ENCODE results near the gene OCA2. TPM values are rescaled to one million over a fixed set of nuclear protein-coding genes. Genes with fewer than 3 reads are reported as not detected.

Gene OCA2
- polyA plus RNA-seq, 1 donor (not counting 4 experiments of a cell fraction or from before 2014, with no cell fraction given): 0.05 TPM

DNA sequence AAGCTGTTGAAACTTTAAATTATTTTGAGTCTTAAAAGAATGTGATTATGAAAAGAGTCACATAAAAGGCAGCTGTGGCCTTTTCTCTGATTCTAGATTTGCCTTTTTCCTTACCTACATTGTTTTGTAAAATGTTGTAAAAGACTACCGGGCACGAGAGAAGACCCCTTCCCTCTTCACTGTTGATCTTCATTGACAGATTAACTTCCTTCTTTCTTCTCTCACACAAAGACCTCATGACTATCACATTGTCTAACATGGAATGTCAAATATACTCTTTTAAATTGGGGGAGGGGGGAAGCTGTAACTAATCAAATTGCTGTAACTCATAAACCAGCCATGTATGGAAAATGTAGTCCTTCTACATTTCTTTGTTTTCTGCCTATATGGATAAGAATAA lies 68.3 kb downstream of the OCA2 start:
- Histone ChIP-seq H3K4me3 (ENCODE audit: control insufficient read depth in 2 of 3, extremely low read depth in 1 of 3, insufficient read depth in 2 of 3, low read depth in 1 of 3, low read length in 3 of 3) (no peak overlapping the region), H3K36me3 (ENCODE audit: control insufficient read depth in 2 of 2, extremely low read depth in 1 of 2, insufficient read depth in 2 of 2, low read length in 2 of 2) (no peaks in the 10 kb centered on the region), H3K4me2 (ENCODE audit: control insufficient read depth, extremely low read depth, insufficient read depth, low read depth, low read length) (no peak overlapping the region), H3K9me1 (ENCODE audit: control insufficient read depth, extremely low read depth, insufficient read depth, low read length) (no peaks in the 10 kb centered on the region), H4K20me1 (ENCODE audit: control insufficient read depth, extremely low read depth, insufficient read depth, low read length) (no peaks in the 10 kb centered on the region), H3K27me3 (ENCODE audit: control insufficient read depth, extremely low read depth, insufficient read depth, low read length) (no peaks in the 10 kb centered on the region), H3K27ac (ENCODE audit: control insufficient read depth, insufficient read depth, low read length) (no peak overlapping the region), H3K9me3 (ENCODE audit: control insufficient read depth, low read depth, low read length) (no peaks in the 10 kb centered on the region), H3K4me1 (ENCODE audit: control insufficient read depth, extremely low read depth, insufficient read depth, low read length) (no peaks in the 10 kb centered on the region), H2AFZ (ENCODE audit: control insufficient read depth, low read length) (no peak overlapping the region), H3K79me2 (ENCODE audit: control insufficient read depth, insufficient read depth, low read length) (no peaks in the 10 kb centered on the region), H3K9ac (ENCODE audit: control insufficient read depth, extremely low read depth, insufficient read depth, low read length) (no peak overlapping the region)
- dilution Hi-C loops (cut with MboI; ENCODE audit: extremely low pct_ligation_motif_present, low sequenced_read_pairs): no loop called here
- TF ChIP-seq EZH2 (IDR thresholded peaks at IDR 0.05; ENCODE audit: low read length): no peak
- TF ChIP-seq, protein P1, sequence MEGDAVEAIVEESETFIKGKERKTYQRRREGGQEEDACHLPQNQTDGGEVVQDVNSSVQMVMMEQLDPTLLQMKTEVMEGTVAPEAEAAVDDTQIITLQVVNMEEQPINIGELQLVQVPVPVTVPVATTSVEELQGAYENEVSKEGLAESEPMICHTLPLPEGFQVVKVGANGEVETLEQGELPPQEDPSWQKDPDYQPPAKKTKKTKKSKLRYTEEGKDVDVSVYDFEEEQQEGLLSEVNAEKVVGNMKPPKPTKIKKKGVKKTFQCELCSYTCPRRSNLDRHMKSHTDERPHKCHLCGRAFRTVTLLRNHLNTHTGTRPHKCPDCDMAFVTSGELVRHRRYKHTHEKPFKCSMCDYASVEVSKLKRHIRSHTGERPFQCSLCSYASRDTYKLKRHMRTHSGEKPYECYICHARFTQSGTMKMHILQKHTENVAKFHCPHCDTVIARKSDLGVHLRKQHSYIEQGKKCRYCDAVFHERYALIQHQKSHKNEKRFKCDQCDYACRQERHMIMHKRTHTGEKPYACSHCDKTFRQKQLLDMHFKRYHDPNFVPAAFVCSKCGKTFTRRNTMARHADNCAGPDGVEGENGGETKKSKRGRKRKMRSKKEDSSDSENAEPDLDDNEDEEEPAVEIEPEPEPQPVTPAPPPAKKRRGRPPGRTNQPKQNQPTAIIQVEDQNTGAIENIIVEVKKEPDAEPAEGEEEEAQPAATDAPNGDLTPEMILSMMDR (optimal IDR thresholded peaks at IDR 0.05 in 1 of 3, IDR thresholded peaks at IDR 0.05 in 1 of 3, conservative IDR thresholded peaks at IDR 0.05 in 1 of 3; ENCODE audit: extremely low read depth in 1 of 3, insufficient read depth in 2 of 3, low read length in 3 of 3): no peak
- FAIRE-seq (no peak), DNase-seq (ENCODE audit: low read depth, low spot score) (no peak)

DNA sequence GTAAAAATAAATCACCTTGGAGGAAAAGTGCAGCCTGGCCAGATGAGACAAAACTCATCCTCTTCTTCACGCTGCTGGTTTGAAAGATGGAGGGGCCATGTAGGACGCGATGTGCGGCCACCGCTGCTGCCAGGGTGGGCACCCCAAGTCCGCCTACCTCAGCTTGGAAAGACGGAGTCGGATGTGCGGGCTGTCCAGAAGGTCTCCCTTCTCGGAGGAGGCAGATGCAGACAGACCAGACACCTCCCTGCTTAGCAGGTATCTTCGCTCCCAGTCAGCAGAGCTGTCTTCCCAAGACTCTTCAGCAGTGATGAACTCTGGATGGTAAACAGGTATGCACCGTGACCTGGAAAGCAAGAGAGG lies 71.4 kb downstream of the OCA2 start:
- no peak overlapping the region for H3K4me3 ChIP-seq (ENCODE audit: control insufficient read depth in 2 of 3, extremely low read depth in 1 of 3, insufficient read depth in 2 of 3, low read depth in 1 of 3, low read length in 3 of 3)
- dilution Hi-C loops (cut with MboI; ENCODE audit: extremely low pct_ligation_motif_present, low sequenced_read_pairs): no loop called here
- no peak overlapping the region for H3K4me2 ChIP-seq (ENCODE audit: control insufficient read depth, extremely low read depth, insufficient read depth, low read depth, low read length)

More for the DNA sequence above, 71.4 kb downstream of the OCA2 start:
- Histone ChIP-seq H4K20me1 (ENCODE audit: control insufficient read depth, extremely low read depth, insufficient read depth, low read length) (no peaks in the 10 kb centered on the region), H2AFZ (ENCODE audit: control insufficient read depth, low read length) (no peak overlapping the region), H3K4me1 (ENCODE audit: control insufficient read depth, extremely low read depth, insufficient read depth, low read length) (no peaks in the 10 kb centered on the region), H3K36me3 (ENCODE audit: control insufficient read depth in 2 of 2, extremely low read depth in 1 of 2, insufficient read depth in 2 of 2, low read length in 2 of 2) (no peaks in the 10 kb centered on the region), H3K9me1 (ENCODE audit: control insufficient read depth, extremely low read depth, insufficient read depth, low read length) (no peaks in the 10 kb centered on the region), H3K9me3 (ENCODE audit: control insufficient read depth, low read depth, low read length) (no peaks in the 10 kb centered on the region), H3K27me3 (ENCODE audit: control insufficient read depth, extremely low read depth, insufficient read depth, low read length) (no peaks in the 10 kb centered on the region), H3K27ac (ENCODE audit: control insufficient read depth, insufficient read depth, low read length) (no peak overlapping the region), H3K9ac (ENCODE audit: control insufficient read depth, extremely low read depth, insufficient read depth, low read length) (no peak overlapping the region), H3K79me2 (ENCODE audit: control insufficient read depth, insufficient read depth, low read length) (no peaks in the 10 kb centered on the region)
- TF ChIP-seq EZH2 (IDR thresholded peaks at IDR 0.05; ENCODE audit: low read length): no peak
- TF ChIP-seq, protein P1 (optimal IDR thresholded peaks at IDR 0.05 in 1 of 3, IDR thresholded peaks at IDR 0.05 in 1 of 3, conservative IDR thresholded peaks at IDR 0.05 in 1 of 3; ENCODE audit: extremely low read depth in 1 of 3, insufficient read depth in 2 of 3, low read length in 3 of 3): no peak
- DNase-seq (ENCODE audit: low read depth, low spot score) (no peak), FAIRE-seq (no peak)
